NCI-H510A treated with DMSO at 0.1 percent for 48 hours (cell line): ENCODE results near the gene ROPN1B.
"Not testable (repeated sequence)": the region's sequence is repeated elsewhere in the genome, so short reads cannot be mapped to it uniquely, and the experiment has no call there.

ENCODE experiments used
- DNase-seq: peaks from one replicate; lab custom pipeline; 2025; lab: John Stamatoyannopoulos, UW

ROPN1B gene

DNA sequence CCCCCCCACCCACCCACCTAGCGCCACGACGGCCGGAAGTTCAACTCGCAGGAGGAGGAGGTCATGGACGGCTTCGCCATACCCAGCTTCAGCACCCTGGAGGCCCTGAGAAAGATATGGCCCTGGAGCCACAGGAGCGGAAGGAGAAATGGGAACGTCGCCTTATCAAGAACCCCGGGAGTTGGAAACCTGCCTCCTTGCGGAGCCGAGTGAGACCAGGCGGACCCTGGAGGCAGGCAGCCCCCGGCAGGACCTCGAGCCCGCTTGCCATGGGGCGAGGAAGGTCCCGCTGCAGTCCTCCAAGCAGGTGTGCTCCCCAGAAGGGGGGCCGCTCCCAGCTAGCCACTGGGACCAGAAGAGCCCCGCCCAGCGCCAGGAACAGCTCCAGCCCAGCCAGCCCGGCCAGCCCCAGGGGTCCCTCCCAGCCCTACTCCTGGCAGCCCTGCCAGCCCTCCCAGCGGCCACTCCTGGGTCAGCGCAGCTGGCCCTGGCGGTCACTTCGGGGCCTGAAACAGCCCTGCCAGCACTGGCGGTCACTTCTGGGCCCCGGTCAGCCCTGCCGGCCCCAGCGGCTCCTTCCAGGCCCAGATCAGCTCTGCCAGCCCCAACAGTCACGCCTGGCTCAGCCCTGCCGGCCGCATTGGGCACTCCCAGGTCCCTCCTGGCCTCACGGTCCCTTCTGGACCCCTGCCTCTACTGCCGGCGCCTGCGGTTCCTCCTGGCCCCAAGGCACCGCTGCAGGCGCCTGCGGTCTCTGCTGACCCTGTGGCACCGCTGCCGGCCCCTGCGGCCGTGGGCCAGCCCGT lies 10.3 kb upstream of the ROPN1B start:
- DNase-seq: no peak

DNA sequence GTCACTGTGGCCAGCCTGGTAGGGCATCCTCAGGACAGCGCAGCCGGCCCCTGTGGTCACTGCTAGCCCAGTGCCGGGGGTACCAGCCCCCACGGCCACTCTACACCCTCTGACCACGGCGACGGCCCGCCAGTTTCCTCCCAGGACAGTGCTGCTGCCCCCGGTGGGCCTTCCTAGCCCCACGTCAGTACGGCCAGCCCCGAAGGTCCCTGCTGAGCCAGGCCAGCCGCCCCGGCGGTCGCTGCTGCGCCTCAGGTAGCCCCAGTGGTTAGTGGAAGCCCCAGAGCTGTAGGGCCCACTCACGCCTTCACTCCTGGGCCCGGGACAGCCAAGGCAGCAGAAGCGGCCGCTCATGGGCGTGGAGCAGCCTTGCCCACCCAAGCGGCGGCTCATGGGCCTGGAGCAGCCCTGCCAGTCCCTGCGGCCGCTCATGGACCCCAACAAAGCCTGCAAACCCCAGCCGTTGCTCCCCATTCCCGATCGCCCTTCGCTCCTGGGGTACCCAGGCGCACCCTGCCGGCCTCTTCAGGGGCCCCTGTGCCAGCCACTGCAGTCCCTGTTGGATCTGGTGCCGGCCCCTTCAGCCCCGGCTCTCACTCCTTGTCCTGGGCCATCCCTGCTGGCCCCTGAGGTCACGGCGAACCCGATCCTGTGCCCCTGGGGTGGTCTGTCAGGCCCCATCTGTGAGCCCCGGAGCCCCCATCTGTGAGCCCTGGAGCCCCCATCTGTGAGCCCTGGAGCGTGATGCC lies 9.5 kb upstream of the ROPN1B start:
- DNase-seq: no peak

DNA sequence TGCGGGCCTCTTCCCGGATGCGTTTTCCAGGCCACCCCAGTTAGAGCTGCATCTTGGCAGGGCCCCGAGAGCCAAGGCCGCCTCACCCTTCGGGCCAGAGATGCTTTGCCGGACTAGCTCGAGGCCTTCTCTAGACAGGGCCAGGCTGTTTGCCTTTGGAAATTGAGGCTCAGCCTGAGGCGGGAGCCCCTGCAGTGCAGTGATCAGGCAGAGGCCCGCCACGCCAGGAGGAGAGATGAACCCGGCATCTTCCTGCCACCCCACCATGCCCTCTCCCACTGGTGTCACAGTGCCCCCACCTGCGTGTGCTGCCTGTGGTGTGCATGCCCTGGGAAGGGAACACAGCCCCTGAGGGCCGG lies 8.9 kb upstream of the ROPN1B start:
- DNase-seq: no peak

DNA sequence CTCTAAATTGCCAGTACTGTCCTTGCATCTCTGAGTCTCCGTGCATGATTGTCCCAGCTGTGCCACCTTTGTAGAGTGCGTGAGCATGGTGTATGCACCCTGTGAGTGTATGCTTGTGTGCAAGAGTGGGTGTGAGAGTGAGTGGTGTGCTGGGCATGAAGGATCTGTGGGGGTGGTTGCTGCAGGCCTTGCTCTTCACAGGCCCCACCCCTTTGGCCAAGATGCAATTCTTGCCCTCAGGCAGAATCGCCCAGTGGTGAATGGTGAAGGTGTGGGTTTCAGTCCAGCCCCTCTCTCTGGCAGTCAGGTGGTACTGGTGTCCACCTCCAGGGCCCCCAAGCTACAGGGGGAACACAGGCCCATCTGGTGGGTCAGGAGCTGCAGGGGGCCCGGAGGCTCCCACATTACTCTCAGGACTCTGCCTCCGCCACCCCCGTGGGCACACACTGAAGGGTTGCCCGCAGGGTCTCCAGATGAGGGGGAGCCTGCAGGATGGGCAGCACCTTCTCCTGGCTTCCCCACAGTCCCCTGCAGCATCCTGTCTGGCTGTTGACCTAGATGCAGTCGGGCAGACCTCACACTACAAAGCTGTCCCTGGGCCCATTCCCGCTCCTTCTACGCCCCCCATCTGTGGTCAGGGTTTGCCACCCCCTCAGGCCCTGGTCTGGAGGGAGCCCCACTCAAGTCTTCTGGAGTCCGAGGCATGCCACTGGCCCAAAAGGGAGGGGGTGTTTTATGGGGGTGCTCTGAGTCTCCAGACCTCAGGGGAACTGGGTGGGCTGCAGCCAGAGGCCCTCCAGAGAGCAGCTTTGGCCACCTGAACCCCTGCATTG lies 8.3 kb upstream of the ROPN1B start:
- DNase-seq: no peak

DNA sequence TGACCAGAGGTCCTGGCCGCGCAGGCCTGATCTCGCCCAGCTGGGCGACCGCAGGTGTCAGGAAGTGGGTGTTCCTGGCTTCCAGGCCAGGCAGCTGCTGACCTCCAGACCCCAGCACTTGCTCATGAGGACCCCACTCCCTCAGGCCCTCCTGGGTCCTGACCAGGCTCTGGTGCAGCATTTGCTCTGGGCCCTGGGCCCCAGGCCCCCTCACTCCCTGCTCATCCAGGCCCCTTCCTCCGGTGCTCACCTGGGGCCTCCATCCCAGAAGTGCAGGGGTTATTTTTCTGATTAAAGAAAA lies 7.7 kb upstream of the ROPN1B start:
- DNase-seq: no peak

DNA sequence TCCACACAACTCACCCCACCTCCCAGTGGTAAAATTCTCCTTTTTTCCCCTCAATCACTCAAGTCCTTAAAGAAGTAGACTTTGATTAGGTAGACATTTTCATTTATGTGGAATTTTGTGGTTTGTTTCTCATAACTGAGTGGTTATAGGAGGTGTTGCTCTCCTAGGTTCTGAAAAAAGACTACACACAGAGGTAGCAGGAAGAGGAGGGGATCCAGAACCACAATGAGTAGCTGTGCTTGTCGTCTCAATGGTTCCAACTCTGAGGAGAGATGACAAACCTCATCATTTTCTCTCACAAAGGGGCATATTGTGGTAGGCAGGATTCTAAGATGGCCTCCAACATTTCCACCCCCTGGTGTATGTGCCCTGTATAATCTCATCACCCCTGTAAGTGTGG lies 5.1 kb upstream of the ROPN1B start:
- not testable (repeated sequence) for DNase-seq

DNA sequence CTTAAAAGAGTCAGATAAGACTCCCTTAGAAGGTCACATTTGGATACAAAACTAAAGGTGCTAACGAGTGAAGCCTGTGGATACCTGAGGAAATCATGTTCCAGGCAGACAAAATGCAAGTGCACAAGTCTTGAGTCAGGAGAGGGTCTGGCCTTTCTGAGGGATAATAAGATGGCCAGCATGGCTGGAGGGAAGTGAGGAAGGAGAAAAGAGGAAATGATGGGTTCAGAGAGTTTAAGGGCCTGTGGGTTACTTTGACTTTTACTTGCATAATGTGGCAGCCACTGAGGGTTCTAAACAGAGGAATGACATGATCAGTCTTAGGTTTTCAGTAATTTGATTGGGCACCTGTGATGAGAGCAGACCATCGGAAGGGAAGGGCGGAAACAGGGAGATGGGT lies 3.5 kb upstream of the ROPN1B start:
- DNase-seq: no peak

DNA sequence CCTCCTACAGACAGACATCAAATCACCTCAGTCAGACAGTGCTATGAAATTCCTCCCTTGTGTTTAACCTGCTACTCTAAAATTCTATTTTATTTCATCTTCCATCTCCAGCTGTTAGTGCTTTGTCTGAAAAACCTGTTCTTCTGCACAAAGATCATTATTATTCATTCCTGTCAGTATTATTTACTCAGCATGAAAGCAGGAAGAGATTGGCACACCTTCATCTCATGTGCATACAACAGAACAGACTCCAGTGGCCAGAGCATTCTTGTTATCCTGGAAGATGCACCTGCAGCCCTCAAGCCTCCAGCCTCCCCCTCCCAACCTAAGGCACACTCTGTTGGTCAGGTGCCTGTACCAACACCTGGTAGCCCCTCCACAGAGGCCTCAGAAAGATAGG lies 1.8 kb upstream of the ROPN1B start:
- peak; percentile 46 for DNase-seq

DNA sequence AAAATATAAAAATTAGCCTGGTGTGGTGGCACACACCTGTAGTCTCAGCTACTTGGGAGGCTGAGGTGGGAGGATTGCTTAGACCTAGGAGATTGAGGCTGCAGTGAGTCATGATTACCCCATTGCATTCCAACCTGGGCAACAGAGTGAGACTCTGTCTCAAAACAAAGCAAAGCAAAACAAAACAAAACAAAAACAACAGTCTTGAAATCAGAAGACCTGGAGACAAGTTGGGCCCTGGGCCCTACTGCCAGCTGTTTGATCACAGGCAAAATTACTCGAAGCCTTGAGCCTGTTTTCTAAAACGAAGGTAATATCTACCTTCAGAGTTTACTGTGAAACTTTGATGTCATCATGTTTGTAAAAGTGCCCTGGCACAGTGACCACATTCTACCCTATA lies 857 bp upstream of the ROPN1B start:
- DNase-seq: not testable (repeated sequence)

DNA sequence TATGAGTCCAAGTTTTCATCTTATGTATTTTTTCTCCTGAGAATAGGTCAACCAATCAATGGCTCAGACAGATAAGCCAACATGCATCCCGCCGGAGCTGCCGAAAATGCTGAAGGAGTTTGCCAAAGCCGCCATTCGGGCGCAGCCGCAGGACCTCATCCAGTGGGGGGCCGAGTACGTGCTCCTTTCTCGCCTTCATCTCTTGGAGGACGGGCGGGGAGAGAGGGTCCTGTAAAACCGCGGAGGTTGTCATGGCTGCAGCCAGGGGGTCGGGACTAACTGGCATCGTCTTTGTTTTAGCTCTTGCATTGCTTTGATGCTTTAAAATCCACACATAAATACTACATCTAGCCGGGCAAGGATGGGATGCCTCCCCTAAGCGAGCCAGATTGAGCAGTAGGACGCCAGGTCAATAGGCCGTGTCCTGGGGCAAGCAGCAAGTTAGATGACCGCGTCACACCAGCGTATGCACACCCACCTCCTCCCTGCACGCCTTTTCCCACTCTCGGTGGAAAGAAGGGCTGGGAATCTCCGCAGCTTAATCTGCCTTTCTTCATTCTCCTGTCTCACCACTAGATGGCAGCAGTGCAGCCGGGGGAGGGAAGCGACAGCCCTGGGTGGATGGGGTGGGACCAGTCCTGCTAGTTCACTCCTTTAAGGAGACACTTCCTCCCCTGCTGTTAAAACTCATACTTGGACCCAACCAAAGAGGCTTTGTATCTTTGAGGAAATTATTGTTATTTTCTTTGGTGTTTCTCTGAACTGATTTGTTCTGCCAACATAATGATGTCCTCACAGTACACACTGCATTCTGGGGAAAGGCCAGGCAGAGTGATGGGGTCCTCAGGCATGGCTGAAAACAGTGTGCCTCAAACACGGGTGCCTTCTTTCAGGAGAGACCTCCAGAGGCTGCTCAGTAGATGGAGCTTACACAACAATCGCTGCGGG lies 3.3 kb downstream of the ROPN1B start:
- not testable (repeated sequence) for DNase-seq

DNA sequence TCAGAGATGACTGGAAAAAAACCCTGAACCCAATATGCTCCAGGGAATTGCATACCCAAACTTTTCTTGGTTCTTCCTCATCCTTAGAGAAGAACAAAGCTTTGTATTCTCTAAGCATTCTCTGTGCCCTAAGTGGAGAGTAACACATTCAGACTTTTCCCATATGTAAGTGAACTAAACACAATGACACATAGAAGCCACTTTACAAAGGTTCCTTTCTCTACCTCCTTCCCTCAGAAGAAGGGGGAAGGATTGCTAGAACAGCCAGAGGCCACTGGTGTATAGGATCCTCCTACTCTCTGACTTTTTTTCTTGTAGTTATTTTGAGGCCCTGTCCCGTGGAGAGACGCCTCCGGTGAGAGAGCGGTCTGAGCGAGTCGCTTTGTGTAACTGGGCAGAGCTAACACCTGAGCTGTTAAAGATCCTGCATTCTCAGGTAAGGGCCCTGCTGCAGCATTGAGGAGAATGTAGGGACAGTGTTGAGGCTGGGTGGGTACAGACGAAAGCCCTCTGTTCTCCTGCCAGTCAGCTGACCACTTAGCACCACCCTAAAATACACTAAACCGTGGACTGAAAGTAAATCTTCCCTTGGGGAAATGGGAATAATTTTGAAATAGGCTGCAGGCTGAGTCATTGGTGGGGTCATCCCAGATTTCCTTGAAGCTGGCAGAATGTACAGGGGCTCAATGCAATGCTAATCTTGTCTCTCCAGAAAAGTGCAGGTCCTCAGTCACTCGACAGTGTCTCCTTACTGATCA lies 6.4 kb downstream of the ROPN1B start:
- not testable (repeated sequence) for DNase-seq

DNA sequence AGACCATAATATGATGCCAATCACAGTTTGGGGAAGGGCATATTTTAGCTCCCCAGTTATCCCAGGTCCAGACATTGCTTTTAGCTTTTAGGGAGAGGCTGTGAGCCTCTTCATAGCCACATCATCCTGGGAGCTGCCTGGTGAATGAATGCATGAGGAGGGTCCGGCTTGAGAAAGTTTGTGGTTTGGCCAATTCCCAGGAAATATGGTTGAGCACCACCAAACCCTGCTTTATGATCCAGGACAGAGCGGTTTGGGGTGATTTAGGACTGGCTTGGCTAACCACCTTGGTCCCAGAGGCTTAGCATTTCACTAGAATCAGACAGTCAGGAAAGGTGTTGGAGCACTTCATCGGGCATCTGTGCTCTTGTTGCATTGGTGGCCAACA lies 7.0 kb downstream of the ROPN1B start:
- not testable (repeated sequence) for DNase-seq

DNA sequence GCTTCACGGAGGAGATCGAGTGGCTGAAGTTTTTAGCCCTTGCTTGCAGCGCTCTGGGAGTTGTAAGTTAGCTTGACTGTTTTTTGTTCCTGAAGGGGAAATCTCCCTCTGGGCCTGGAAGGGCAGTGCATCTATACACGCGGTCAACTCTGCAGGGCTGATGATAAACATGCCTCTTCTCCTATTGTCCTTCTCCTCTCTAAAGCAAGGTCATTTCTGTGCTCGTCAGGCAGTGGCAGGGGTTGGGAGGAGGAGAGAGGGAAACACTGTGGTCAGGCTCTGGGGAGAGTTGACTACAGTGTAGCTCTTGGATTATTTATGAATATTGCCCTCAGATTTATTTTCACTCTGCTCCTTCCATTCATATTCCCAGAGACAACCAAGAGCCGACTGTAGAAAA lies 8.1 kb downstream of the ROPN1B start:
- DNase-seq: not testable (repeated sequence)

DNA sequence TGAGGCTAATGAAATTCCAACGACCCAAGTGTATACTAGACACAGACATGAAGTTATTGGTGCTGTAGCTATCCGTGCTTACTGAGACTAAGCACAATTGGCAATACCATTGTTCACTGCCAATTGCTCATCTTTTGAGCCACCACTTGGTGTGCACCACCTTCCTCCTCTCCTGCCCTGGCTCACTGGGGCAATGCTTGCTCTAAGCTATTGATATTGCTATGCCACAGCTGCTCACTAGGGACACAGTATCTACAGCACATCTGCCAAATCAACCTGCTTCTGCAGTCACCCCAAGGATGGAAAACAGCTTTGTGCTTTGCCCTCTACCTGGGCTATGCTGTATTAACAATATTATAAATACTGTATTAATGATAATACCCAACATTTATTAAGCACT lies 16.0 kb downstream of the ROPN1B start:
- not testable (repeated sequence) for DNase-seq

DNA sequence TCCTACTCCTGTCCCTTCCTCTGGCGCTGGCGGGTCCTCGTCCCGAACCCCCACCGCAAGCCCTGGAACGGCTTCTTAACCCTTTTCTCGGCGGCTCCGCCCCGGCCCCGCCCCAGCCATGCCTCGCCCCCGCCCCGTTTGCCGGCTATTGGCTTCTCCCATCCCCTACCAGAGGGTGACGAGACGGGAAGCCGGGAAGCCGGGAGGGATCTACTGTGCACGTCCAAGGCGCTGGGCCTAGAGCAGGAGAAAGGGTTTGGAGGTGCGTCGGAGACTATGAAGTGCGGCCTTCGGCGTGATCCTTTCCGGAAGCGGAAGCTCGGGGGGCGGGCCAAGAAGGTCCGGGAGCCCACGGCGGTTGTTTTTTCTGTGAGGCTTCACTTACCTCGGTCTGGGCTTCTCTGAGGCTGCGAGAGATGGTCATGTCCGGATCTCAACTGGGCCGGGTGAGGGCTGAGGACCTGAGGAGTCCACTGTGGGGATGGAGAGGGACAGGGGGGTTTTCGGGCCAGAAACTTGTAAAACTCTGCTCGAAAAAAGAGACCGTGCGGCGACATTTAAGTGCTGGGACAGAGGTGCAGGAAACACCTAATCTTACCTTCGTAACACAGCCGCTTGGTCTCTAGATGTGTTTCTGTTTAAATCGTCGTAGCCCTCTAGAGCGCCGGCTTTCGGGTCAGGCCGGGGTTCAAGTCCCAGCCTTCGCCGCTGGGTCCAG lies 21.4 kb downstream of the ROPN1B start:
- DNase-seq: peak; percentile 46

DNA sequence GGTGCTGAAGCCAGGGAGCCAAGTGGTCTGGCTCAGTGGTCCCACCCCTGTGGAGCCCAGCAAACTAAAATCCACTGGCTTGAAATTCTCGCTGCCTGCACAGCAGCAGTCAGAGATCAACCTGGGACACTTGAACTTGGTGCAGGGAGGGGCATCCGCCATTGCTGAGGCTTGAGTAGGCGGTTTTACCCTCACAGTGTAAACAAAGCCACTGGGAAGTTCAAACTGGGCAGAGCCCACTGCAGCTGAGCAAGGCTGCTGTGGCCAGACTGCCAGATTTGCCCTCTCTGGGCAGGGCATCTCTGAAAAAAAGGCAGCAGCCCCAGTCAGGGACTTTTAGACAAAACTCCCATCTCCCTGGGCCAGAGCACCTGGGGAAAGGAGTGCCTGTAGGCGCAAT lies 27.8 kb downstream of the ROPN1B start:
- not testable (repeated sequence) for DNase-seq

DNA sequence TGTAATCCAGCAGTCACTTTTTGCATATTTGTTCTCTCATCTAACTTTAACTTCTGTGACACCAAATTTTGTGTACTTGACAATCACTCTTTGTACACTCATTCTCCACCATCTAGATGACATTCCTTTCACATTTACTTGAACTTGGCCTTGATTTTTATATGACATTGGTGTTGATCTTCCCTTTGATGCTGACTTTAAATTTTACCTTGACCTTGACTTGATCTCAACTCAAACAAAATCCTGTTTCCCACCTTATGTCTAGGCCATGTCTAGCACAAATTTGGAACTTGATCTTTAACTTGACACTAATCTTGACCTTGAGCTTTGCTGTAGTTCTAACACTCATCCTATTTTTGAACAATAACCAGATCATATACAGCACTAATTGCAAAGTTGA lies 33.2 kb downstream of the ROPN1B start:
- DNase-seq: no peak

DNA sequence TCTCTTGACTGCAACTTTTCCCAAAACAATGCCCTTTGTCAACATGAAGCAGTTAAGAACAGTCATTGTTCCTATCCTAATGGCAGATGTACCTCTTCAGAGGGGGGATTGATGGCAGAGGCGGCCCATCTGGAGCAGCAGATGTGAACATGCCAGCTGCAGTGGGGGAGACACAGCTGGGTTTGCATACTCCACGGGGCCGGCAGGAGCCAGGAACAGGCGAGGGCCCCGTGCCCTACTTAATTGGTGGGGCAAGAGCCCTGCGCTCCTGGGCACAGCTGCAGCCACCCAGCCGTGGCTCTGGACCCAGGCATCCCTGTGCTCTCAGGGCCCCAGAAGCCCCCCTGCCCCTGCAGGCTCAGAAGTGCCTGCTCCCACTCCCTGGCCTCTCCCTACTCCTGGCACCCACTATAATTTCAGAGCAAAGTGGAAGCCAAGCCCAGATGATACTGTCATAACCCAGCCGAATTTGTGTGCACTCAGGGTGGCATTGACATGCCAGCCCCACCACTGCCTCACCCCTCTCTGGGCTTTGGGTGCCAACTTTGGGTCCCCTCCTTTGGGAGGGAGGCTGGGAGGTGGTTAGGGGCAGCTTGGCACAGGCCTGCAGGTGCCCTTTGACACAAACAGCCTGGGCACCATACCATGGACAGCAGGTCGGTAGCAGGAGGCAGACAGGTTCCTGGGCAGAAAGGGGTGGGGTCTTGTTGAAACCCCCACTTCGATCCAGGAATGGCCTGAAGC lies 34.6 kb downstream of the ROPN1B start:
- no peak for DNase-seq

DNA sequence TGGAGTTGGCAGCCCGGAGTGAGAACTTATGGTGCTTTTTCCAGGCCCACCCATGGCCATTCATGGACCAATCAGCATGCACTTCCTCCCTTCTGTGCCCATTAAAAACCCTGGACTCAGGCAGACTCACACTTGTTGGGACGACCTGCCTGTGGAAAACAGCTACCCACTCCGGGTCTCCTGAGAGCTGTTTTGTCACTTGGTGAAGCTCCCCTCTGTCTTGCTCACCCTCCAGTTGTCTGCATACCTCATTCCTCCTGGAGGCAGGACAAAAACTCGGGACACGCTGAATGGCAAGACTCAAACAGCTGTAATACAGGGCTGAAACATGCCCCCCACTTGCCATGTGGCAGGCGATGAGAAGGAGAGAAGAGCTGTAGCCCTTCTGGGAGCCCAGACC lies 35.2 kb downstream of the ROPN1B start:
- no peak for DNase-seq

DNA sequence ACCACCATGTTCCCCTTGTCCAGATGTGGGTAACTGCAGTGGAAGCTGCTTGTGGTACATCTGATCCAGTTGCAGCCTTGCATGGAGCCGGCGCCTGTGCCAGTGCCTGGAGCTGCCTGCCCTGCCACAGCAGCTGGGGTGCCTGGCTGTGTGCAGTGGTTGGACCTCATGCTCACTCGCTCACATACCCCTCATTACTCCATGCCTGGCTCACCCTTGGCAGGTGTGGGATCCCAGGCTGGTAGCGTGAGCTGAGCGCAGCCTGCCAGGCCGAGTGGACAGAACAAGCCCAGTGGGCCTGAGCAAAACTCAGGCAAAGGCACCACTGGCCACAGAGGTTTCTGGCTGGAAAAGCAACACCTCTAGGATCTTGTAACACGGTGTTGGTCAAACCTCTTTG lies 35.7 kb downstream of the ROPN1B start:
- no peak for DNase-seq
